Fibroblast of the aortic adventitia (primary cell): Measurements from ENCODE around the gene PRKCH. TPM values are rescaled to one million over a fixed set of nuclear protein-coding genes. Genes with fewer than 3 reads are reported as not detected.

Experiments used
- DNase-seq: peaks from one replicate; pipeline ENCODE4 v3.0.0-alpha.2; 2010; ENCODE audit warnings: low read depth
- H3K4me3 ChIP-seq: 2 replicates; pipeline ENCODE4 v1.5.1; 2011; ENCODE audit warnings: low read depth, mild to moderate bottlenecking, control low read depth, low read length, moderate library complexity
- total RNA-seq: library from RNA; depleted of rRNA; stranded (reverse); fragments of >200 nt; gene quantifications from 2 replicates; pipeline ENCODE4 v1.2.3, GENCODE V29; 2012; ENCODE audit warnings: low replicate concordance
- TF ChIP-seq, protein P1 (sequence below): IDR thresholded peaks from 2 replicates; pipeline ENCODE4 v1.5.1; 2011; ENCODE audit warnings: mild to moderate bottlenecking, low read length, control low read depth, inconsistent platforms; ENCODE audit not compliant: insufficient read depth

PRKCH gene
- total RNA-seq, 1 donor: 4.2 TPM

DNA sequence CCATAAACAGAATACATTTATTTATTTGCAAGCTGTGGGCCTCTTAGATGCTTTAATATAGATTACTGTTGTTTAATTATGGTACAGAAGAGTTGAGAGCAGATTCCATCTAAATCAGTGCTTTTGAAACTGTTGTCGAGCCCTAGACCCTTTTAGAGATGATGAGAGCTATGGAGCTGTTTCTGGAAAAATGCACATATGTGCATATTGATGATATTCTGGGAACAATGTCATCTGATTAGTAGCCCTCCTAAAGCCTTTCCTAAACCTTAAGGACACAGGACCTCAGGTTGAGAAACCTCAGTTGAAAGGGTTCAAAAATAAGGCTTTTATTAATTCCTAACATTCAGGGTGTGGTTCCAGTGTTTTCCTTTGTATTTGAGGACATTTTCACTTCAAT, 11.7 kb downstream of the PRKCH start:
- TF ChIP-seq, protein P1, sequence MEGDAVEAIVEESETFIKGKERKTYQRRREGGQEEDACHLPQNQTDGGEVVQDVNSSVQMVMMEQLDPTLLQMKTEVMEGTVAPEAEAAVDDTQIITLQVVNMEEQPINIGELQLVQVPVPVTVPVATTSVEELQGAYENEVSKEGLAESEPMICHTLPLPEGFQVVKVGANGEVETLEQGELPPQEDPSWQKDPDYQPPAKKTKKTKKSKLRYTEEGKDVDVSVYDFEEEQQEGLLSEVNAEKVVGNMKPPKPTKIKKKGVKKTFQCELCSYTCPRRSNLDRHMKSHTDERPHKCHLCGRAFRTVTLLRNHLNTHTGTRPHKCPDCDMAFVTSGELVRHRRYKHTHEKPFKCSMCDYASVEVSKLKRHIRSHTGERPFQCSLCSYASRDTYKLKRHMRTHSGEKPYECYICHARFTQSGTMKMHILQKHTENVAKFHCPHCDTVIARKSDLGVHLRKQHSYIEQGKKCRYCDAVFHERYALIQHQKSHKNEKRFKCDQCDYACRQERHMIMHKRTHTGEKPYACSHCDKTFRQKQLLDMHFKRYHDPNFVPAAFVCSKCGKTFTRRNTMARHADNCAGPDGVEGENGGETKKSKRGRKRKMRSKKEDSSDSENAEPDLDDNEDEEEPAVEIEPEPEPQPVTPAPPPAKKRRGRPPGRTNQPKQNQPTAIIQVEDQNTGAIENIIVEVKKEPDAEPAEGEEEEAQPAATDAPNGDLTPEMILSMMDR: no peak
- no peak for DNase-seq
- H3K4me3 ChIP-seq: no peak overlapping the region

DNA sequence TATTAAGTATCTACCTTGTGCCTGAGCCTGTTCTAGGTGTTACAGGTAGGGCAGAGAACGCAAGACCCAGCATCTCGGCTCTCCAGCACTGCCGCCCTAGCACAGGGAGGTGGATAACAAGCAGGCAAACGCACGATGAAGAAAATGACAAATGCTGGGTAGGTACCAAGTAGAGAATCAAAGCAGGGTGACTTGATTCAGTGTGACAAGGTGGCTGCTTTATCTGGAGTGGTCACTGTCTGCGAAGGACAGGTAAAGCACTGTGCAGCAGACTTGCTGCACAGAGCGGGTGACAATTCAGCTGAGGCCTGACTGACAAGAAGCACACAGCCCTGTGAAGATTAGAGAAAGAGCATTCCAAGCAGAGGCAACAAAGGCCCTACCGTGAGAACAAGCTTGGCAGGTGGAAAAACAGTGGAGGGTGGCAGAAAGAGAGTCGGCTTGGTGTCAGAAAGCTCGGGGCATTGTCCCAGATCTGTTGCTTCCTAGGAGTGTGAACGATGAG, 12.9 kb downstream of the PRKCH start:
- H3K4me3 ChIP-seq: no peak overlapping the region
- DNase-seq: no peak
- TF ChIP-seq, protein P1: no peak

DNA sequence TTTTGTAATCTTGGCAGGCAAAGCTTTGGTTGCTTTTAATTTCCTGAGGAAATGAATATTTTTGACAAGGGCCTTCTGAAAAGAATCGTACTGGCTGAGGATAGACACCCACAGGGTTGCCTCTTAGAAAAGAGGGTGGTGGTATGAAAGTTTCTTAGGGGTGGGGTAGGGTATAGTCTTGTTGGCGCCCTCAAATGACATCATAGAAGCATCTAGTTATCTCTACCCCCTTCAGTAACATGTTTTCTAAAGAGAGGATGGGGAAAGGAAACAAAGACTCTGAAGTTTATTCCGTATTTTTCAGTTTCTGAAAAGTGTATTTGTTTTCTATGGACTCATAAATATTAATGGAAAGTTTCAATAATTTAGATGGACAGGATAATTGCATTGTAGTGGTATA, 13.7 kb downstream of the PRKCH start:
- no peak overlapping the region for H3K4me3 ChIP-seq
- TF ChIP-seq, protein P1: no peak
- no peak for DNase-seq

DNA sequence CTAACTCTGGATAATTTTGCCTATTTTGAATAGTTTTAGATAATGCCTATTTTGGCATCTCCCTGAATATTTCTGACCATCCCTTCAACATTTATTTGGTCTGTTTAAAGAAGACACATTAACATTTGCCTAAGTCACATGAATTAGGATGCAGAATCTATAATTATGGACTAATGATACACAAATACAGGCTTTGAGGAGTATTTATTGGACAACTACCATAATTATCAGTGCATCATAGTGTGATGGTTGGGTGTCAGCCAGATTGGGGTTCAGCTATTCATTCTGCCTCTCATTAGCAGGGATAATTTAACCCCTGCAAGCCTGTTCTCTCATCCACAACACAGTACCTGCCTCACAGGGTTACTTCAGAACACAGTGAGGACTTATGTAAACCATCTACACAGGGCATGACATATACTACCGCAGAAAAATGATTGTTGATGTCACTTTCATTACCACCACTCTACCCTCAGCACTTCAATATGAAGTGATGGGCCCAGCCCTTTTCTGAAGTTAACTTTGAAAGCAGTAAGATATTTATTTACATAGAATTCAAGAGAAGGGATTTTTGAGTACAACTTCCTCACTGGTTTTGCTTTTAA, 14.4 kb downstream of the PRKCH start:
- no peak overlapping the region for H3K4me3 ChIP-seq
- DNase-seq: no peak
- TF ChIP-seq, protein P1: no peak

DNA sequence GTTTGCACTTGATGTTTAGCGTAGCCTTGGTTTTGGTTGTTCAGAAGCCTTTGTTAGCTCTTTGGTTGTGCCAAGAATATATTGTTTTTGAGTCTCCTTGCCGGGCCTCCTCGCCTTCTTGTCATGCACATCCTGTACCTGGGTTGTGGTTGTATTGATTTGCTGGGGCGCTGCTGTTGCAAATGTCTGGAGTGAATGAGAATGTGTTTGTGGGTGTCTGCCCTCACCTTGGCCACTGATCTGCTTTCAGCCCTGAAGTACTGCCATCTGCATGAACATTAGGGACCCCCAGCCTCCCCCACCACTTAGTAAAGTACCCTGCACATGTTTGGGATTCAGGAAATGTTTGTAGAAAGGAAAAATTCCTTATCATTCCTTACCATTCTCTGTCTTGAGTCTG, 16.5 kb downstream of the PRKCH start:
- TF ChIP-seq, protein P1: no peak

DNA sequence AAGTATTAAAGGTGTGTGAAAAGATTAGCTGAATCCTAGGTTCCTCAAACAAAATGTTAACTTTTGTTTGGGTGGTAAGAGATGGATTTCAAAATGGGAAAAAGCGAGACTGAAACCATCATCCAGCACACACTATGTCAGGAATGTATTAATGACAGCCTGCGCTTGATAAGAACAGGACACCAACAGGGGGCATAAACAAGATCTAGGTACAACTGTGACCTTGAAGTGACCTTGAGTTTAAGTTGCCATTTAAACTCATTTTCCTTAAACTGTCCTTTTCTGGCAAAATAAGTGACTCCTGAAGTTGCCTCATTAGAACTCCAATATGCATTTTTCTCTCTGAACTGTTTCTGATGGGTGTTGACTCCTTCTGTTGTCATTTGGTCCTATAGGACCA, 17.1 kb downstream of the PRKCH start:
- TF ChIP-seq, protein P1: no peak
- H3K4me3 ChIP-seq: no peak overlapping the region
- DNase-seq: no peak

More for the DNA sequence above, 16.5 kb downstream of the PRKCH start:
- DNase-seq: no peak
- no peak overlapping the region for H3K4me3 ChIP-seq
